ENCODE data around the gene NUCB1. TPM values are rescaled to one million over a fixed set of nuclear protein-coding genes. Genes with fewer than 3 reads are reported as not detected.
"Not testable (repeated sequence)": the region's sequence is repeated elsewhere in the genome, so short reads cannot be mapped to it uniquely, and the experiment has no call there.

NUCB1 gene
- total RNA-seq, 2 experiments from 2014 or later, result 185 to 226 TPM

GRCh38 chr19:48868114-48868886 is 31.8 kb upstream of the NUCB1 start, which contains the start of gene PLEKHA4:
Gene PLEKHA4 (minus strand): TSS chr19:48868617. CDS start chr19:48867620, 997 bp downstream.
- no peak within 1 kb of the TSS for H3K27ac Mint-ChIP-seq

GRCh38 chr19:48870048-48870447 is 30.1 kb upstream of the NUCB1 start:
- H3K4me3 Mint-ChIP-seq, result no peak overlapping the region
- H3K9me3 Mint-ChIP-seq (ENCODE audit: low read depth), result no peaks in the 10 kb centered on the region
- H3K27ac Mint-ChIP-seq, result no peak overlapping the region
- peaks cover 24% of the 10 kb centered on the region for H3K4me1 Mint-ChIP-seq
- ATAC-seq (no peak), DNase-seq (no peak)
- H3K36me3 Mint-ChIP-seq, result peaks cover 19% of the 10 kb centered on the region
- CTCF ChIA-PET, result interaction anchor here (0.7 to 3.5 kb wide), 2 partner anchors 27 to 165 kb away, joined by 3 to 16 read pairs; no protein-coding TSS in a partner anchor
- peaks cover 17% of the 10 kb centered on the region for H3K27me3 Mint-ChIP-seq

More at GRCh38 chr19:48868114-48868886, 31.8 kb upstream of the NUCB1 start, which contains the start of gene PLEKHA4:
- no peak within 1 kb of the TSS for H3K4me3 Mint-ChIP-seq
- DNase-seq (no peak), ATAC-seq (no peak)
- H3K9me3 Mint-ChIP-seq (ENCODE audit: low read depth), result no peaks in the 10 kb centered on the region
- H3K4me1 Mint-ChIP-seq, result peaks cover 10% of the 10 kb centered on the region
- CTCF ChIA-PET, result interaction anchor here (1.1 kb wide), 1 partner anchor 102 kb away, joined by 3 read pairs; no protein-coding TSS in a partner anchor
- H3K36me3 Mint-ChIP-seq, result peaks cover 4% of the 10 kb centered on the region
- H3K27me3 Mint-ChIP-seq, result peaks cover 17% of the 10 kb centered on the region

GRCh38 chr19:48871471-48872181 is 28.5 kb upstream of the NUCB1 start:
- CTCF ChIA-PET, result interaction anchor here (0.9 to 3.5 kb wide), 9 partner anchors 9 to 122 kb away, joined by 3 to 16 read pairs (median 5); partner anchors contain the start of genes NUCB1 and RUVBL2
- Mint-ChIP-seq H3K4me3 (peak overlapping the region; percentile 98), H3K27ac (peak overlapping the region; percentile 100), H3K27me3 (peaks cover 12% of the 10 kb centered on the region), H3K4me1 (peaks cover 39% of the 10 kb centered on the region), H3K36me3 (peaks cover 31% of the 10 kb centered on the region)
- H3K9me3 Mint-ChIP-seq (ENCODE audit: low read depth); ATAC-seq; DNase-seq: not testable (repeated sequence)

GRCh38 chr19:48872182-48872883 is 27.8 kb upstream of the NUCB1 start, which contains the start of gene PPP1R15A:
Gene PPP1R15A (plus strand): TSS chr19:48872421. CDS start chr19:48873234, 813 bp downstream.
- peaks cover 5% of the 10 kb centered on the region for H3K27me3 Mint-ChIP-seq
- no peaks in the 10 kb centered on the region for H3K9me3 Mint-ChIP-seq (ENCODE audit: low read depth)
- peak; percentile 99 for DNase-seq
- H3K4me1 Mint-ChIP-seq, result peaks cover 39% of the 10 kb centered on the region
- H3K27ac Mint-ChIP-seq, result peak within 1 kb of the TSS; percentile 100
- H3K36me3 Mint-ChIP-seq, result peaks cover 31% of the 10 kb centered on the region
- H3K4me3 Mint-ChIP-seq, result peak within 1 kb of the TSS; percentile 98
- ATAC-seq, result peak; percentile 35
- CTCF ChIA-PET, result interaction anchor here (0.9 to 3.5 kb wide), 10 partner anchors 8 to 121 kb away, joined by 3 to 16 read pairs (median 6); partner anchors contain the start of genes NUCB1 and RUVBL2

GRCh38 chr19:48872884-48873475 is 27.1 kb upstream of the NUCB1 start:
- Mint-ChIP-seq H3K4me1 (peaks cover 45% of the 10 kb centered on the region), H3K36me3 (peaks cover 35% of the 10 kb centered on the region), H3K4me3 (peak overlapping the region; percentile 98), H3K27me3 (peaks cover 3% of the 10 kb centered on the region), H3K27ac (peak overlapping the region; percentile 100), H3K9me3 (ENCODE audit: low read depth) (no peaks in the 10 kb centered on the region)
- peak; percentile 35 for ATAC-seq
- CTCF ChIA-PET, result interaction anchor here (0.6 to 3.6 kb wide), 7 partner anchors 27 to 121 kb away, joined by 3 to 16 read pairs (median 10); partner anchors contain the start of genes GYS1, NUCB1 and RUVBL2
- peak; percentile 90 for DNase-seq

GRCh38 chr19:48873476-48874302 is 26.4 kb upstream of the NUCB1 start:
- H3K4me1 Mint-ChIP-seq, result peaks cover 48% of the 10 kb centered on the region
- CTCF ChIA-PET, result interaction anchor here (0.6 to 3.6 kb wide), 9 partner anchors 13 to 120 kb away, joined by 3 to 15 read pairs (median 4); partner anchors contain the start of genes BAX, GYS1, NUCB1 and RUVBL2
- no peaks in the 10 kb centered on the region for H3K27me3 Mint-ChIP-seq
- H3K4me3 Mint-ChIP-seq, result peak overlapping the region; percentile 98
- no peaks in the 10 kb centered on the region for H3K9me3 Mint-ChIP-seq (ENCODE audit: low read depth)
- ATAC-seq, result no peak
- H3K27ac Mint-ChIP-seq, result peak overlapping the region; percentile 100
- peaks cover 40% of the 10 kb centered on the region for H3K36me3 Mint-ChIP-seq
- peak; percentile 49 for DNase-seq

GRCh38 chr19:48874303-48875135 is 25.6 kb upstream of the NUCB1 start:
- peaks cover 42% of the 10 kb centered on the region for H3K36me3 Mint-ChIP-seq
- no peaks in the 10 kb centered on the region for H3K9me3 Mint-ChIP-seq (ENCODE audit: low read depth)
- peak overlapping the region; percentile 98 for H3K4me3 Mint-ChIP-seq

GRCh38 chr19:48876043-48876981 is 23.8 kb upstream of the NUCB1 start:
- peak overlapping the region; percentile 98 for H3K4me3 Mint-ChIP-seq
- peak overlapping the region; percentile 100 for H3K27ac Mint-ChIP-seq
- H3K36me3 Mint-ChIP-seq, result peaks cover 44% of the 10 kb centered on the region
- DNase-seq, result peak; percentile 61
- H3K4me1 Mint-ChIP-seq, result peaks cover 51% of the 10 kb centered on the region
- CTCF ChIA-PET, result interaction anchor here (0.7 to 3.6 kb wide), 7 partner anchors 24 to 117 kb away, joined by 3 to 15 read pairs (median 8); partner anchors contain the start of genes GYS1, HSD17B14, NUCB1 and RUVBL2
- H3K27me3 Mint-ChIP-seq; H3K9me3 Mint-ChIP-seq (ENCODE audit: low read depth); ATAC-seq: not testable (repeated sequence)

More at GRCh38 chr19:48874303-48875135, 25.6 kb upstream of the NUCB1 start:
- Mint-ChIP-seq H3K4me1 (peaks cover 50% of the 10 kb centered on the region), H3K27ac (peak overlapping the region; percentile 100), H3K27me3 (no peaks in the 10 kb centered on the region)
- CTCF ChIA-PET, result interaction anchor here (0.6 to 3.6 kb wide), 14 partner anchors 12 to 223 kb away, joined by 3 to 15 read pairs (median 4); partner anchors contain the start of genes BAX, BCAT2, GYS1 and HSD17B14
- DNase-seq (peak; percentile 57), ATAC-seq (peak; percentile 4)

- DNase-seq (no peak), ATAC-seq (no peak)
- CTCF ChIA-PET, result interaction anchor here (1.1 to 2.2 kb wide), 2 partner anchors 93 to 116 kb away, joined by 3 to 8 read pairs; partner anchors contain the start of genes GYS1 and RUVBL2
- Mint-ChIP-seq H3K27ac (peak overlapping the region; percentile 46), H3K4me3 (no peak overlapping the region), H3K36me3 (peaks cover 48% of the 10 kb centered on the region), H3K9me3 (ENCODE audit: low read depth) (peaks cover 3% of the 10 kb centered on the region), H3K4me1 (peaks cover 49% of the 10 kb centered on the region), H3K27me3 (no peaks in the 10 kb centered on the region)
These were observed 22.3 kb upstream of the NUCB1 start for GRCh38 chr19:48877855-48878195.

Measured in activated CD8-positive, alpha-beta memory T cell treated with anti-CD3 and anti-CD28 coated beads, Interleukin-2, amount 10 ng/mL, durations not matched to agents 7 days and 5 days (primary cell).